ENCODE results near the gene GRM7.

GRM7 gene

GRCh38 chr3:7241584-7242302, 380.8 kb downstream of the GRM7 start:
- DNase-seq (ENCODE audit: low spot score): no peak

- no peak for DNase-seq (ENCODE audit: low spot score)
Measured at GRCh38 chr3:7242303-7242635, 381.4 kb downstream of the GRM7 start.

- DNase-seq (ENCODE audit: low spot score): no peak
Measured at GRCh38 chr3:7249493-7250076, 388.7 kb downstream of the GRM7 start.

- no peak for DNase-seq (ENCODE audit: low spot score)
Measured at GRCh38 chr3:7254251-7254650, 393.3 kb downstream of the GRM7 start.

GRCh38 chr3:7260975-7261374, 400.1 kb downstream of the GRM7 start:
- no peak for DNase-seq (ENCODE audit: low spot score)

- DNase-seq (ENCODE audit: low spot score): no peak
Measured at GRCh38 chr3:7263347-7264195, 402.7 kb downstream of the GRM7 start.

- no peak for DNase-seq (ENCODE audit: low spot score)
Measured at GRCh38 chr3:7264196-7264526, 403.2 kb downstream of the GRM7 start.

- DNase-seq (ENCODE audit: low spot score): no peak
Measured at GRCh38 chr3:7265736-7266135, 404.8 kb downstream of the GRM7 start.

GRCh38 chr3:7266551-7266950, 405.6 kb downstream of the GRM7 start:
- DNase-seq (ENCODE audit: low spot score): no peak

GRCh38 chr3:7270731-7271130, 409.8 kb downstream of the GRM7 start:
- no peak for DNase-seq (ENCODE audit: low spot score)

- no peak for DNase-seq (ENCODE audit: low spot score)
Measured at GRCh38 chr3:7271631-7272030, 410.7 kb downstream of the GRM7 start.

- no peak for DNase-seq (ENCODE audit: low spot score)
Measured at GRCh38 chr3:7272203-7272602, 411.3 kb downstream of the GRM7 start.

GRCh38 chr3:7275396-7275795, 414.5 kb downstream of the GRM7 start:
- DNase-seq (ENCODE audit: low spot score): no peak

- no peak for DNase-seq (ENCODE audit: low spot score)
Measured at GRCh38 chr3:7280318-7280717, 419.4 kb downstream of the GRM7 start.

GRCh38 chr3:7282988-7283387, 422.1 kb downstream of the GRM7 start:
- DNase-seq (ENCODE audit: low spot score): no peak

GRCh38 chr3:7285505-7285904, 424.6 kb downstream of the GRM7 start:
- no peak for DNase-seq (ENCODE audit: low spot score)

GRCh38 chr3:7288133-7288532, 427.2 kb downstream of the GRM7 start:
- no peak for DNase-seq (ENCODE audit: low spot score)

GRCh38 chr3:7289121-7289520, 428.2 kb downstream of the GRM7 start:
- no peak for DNase-seq (ENCODE audit: low spot score)

- DNase-seq (ENCODE audit: low spot score): no peak
Measured at GRCh38 chr3:7290077-7290825, 429.3 kb downstream of the GRM7 start.

GRCh38 chr3:7292362-7292761, 431.4 kb downstream of the GRM7 start:
- no peak for DNase-seq (ENCODE audit: low spot score)

GRCh38 chr3:7293286-7293685, 432.4 kb downstream of the GRM7 start:
- no peak for DNase-seq (ENCODE audit: low spot score)

GRCh38 chr3:7305561-7305960, 444.6 kb downstream of the GRM7 start:
- no peak for DNase-seq (ENCODE audit: low spot score)

GRCh38 chr3:7306901-7307300, 446.0 kb downstream of the GRM7 start:
- no peak for DNase-seq (ENCODE audit: low spot score)
